H1 (cell line): ENCODE results near the gene JPH2. TPM values are rescaled to one million over a fixed set of nuclear protein-coding genes. Genes with fewer than 3 reads are reported as not detected.

Source experiments
- CBX5 ChIP-seq: fragments of 300-800, 300-1000 bp; sonication (generic); IDR thresholded peaks from 2 replicates; pipeline ENCODE4 v1.7.1; 2016; ENCODE audit warnings: antibody characterized with exemption, low read length, low read depth
- HDAC6 ChIP-seq: IDR thresholded peaks from one replicate; pipeline ENCODE4 v1.7.1; 2012; ENCODE audit warnings: low read depth, mild to moderate bottlenecking, inconsistent platforms, low read length, moderate library complexity
- JUND ChIP-seq: IDR thresholded peaks from 2 replicates; pipeline ENCODE4 v1.6.1; 2011; ENCODE audit warnings: mild to moderate bottlenecking, improper control_type of control experiment, low read length
- KDM1A ChIP-seq: fragments of 200-600, 300-600 bp; sonication (generic); IDR thresholded peaks from 2 replicates; pipeline ENCODE4 v1.7.1; 2016; ENCODE audit warnings: mild to moderate bottlenecking, low read length, borderline replicate concordance
- POLR2AphosphoS5 ChIP-seq: IDR thresholded peaks from 2 replicates; pipeline ENCODE4 v1.6.1; 2011; ENCODE audit warnings: low read depth, low read length
- polyA plus RNA-seq, 7 experiments: library from polyadenylated mRNA; depleted of rRNA in 3 of 7; stranded (reverse) in 5 of 7; unstranded in 2 of 7; fragments of >200 nt in 5 of 7; fragments of 200-250 nt in 2 of 7; gene quantifications; 1 replicate in 5 of 7; 2 replicates in 1 of 7; 4 replicates in 1 of 7; pipeline versions ENCODE4 v1.2.1 to v1.2.3, GENCODE V29; 2011 to 2013; ENCODE audit warnings: missing spikeins in 2 of 7, mixed read lengths in 2 of 7
- total RNA-seq: library from RNA; stranded (reverse); fragmentation: NEBNext Ultra II Directional; extraction: Animal tissue kit (Norgen Biotek cat#: 25700); gene quantifications from 2 replicates; pipeline ENCODE4 v1.2.1, GENCODE V29; 2021

JPH2 gene
- total and polyA plus RNA-seq, 2 of the 8 experiments (the other 6 are each of a cell fraction or from before 2014, with no cell fraction given), result 0.59 to 1.3 TPM

DNA sequence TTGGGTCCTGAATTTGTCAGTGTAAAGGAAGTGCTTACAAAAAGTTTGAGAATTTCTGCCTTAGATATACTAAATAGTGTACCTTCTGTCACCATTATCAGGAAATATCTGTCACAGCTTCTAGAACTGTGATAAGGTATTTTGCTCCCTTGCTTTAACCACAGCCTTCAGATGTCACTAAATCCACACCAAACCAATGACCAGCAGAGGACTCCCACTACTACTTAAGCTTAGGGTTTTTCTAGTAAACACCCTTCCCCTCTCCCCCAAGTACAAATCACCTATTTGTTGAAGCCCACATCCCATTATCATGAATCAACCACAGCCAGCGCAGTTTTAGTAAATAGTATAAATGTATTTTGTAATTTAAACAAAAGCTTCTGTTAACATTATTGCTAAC is 8.6 kb upstream of the JPH2 start (continued):
- TF ChIP-seq KDM1A, result no peak
- TF ChIP-seq POLR2AphosphoS5, result no peak
- no peak for TF ChIP-seq JUND
- no peak for TF ChIP-seq CBX5
- no peak for TF ChIP-seq HDAC6
